ENCODE results near the gene PLXNB2. TPM values are rescaled to one million over a fixed set of nuclear protein-coding genes. Genes with fewer than 3 reads are reported as not detected.

Gene PLXNB2
- total RNA-seq, 1 donor from 2014 or later: 148 TPM

DNA sequence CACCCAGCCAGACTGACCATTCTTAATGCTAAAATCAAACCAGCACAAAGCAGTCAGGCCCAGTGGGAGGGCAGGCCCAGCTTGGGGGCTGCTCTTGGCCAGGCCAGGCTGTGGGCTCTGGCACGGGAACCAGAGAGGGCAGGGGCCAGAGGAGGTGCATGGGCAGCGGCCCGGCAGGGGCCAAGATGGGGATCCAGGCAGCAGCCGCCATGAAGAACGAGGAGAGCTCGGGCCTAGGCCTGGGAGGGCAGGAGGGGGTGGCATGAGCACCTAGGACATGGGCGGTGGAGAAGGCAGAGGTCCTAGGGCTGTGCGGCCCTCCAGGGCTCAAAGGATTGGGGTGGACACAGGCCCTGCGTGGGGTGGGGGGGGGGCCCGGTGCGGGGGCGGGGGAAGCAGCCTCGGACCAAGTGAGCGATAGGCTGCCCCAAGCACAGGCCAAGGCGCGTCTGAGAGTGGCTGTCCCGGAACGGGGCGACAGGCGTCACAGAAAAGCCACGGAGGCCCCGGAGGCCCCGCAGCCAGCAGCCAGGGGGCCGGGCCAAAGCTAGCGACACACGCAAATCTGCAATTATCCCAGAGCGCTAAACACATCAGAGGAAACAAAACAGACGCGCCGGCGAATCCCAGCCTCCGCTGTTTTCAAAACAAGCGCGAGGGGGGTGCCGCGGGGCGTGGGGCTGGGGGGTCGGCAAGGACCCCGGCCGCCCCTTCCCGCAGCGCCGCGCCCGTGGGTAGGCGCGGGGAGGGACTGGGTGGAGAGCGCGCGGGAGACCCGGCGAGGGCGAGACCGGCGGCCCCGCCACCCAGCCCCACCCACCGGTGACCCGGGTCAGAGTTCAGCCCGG, 8.3 kb downstream of the PLXNB2 start:
- ATAC-seq: no peak

DNA sequence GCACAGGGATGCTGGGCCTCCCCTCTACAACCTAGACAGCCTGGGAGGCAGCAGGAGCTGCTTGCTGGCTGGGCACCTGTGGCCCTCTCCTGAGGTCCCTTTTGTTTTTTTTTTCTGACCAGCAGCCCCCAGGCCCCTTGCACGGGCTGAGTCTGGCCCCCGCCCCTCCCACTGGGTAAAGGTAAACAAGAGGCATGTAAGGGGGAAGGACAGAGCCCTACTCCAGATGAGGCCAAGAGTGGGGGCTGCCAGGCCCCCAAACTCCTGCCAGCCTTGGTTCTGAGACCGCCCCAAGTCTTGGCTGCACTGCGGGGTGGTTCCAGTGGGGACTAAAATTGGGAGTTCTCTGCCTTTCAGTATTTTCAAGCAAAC, 9.2 kb downstream of the PLXNB2 start:
- no peak for ATAC-seq

DNA sequence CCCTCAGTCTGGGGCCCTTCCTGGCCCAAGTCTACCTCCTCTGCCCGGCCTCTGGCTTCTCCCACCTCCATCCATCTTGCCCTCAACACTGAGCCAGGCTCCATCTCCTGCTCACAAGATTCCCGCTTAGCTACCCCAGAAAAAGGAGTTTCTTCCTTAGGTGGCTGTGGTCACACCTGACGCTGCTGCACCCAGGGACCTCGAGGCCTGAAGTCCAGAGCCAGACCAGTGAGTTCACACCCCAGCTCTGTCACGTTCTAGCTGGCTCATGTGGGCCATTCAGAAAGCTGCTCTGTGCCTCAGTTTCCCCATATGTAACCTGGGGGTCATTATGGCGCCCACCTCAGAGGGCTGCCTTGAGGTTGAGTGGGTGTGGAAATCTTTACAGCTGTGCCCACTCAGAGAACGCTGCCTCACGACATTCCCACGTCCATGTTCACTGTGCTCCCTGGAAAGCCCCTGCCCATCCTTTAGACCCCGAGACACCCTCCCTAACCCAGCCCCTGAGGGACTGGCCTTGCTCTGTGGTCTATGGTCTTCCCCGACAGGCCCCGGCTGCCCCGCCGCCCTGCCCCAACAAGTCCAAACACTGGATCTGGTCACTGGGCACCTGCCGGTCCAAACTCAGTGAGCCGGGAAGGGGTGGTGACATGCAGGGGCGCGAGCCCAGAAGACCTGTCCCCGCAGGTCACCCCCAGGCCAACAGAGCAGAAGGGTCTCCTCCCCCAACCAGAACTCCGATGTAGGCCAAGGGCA, 9.8 kb downstream of the PLXNB2 start:
- no peak for ATAC-seq

DNA sequence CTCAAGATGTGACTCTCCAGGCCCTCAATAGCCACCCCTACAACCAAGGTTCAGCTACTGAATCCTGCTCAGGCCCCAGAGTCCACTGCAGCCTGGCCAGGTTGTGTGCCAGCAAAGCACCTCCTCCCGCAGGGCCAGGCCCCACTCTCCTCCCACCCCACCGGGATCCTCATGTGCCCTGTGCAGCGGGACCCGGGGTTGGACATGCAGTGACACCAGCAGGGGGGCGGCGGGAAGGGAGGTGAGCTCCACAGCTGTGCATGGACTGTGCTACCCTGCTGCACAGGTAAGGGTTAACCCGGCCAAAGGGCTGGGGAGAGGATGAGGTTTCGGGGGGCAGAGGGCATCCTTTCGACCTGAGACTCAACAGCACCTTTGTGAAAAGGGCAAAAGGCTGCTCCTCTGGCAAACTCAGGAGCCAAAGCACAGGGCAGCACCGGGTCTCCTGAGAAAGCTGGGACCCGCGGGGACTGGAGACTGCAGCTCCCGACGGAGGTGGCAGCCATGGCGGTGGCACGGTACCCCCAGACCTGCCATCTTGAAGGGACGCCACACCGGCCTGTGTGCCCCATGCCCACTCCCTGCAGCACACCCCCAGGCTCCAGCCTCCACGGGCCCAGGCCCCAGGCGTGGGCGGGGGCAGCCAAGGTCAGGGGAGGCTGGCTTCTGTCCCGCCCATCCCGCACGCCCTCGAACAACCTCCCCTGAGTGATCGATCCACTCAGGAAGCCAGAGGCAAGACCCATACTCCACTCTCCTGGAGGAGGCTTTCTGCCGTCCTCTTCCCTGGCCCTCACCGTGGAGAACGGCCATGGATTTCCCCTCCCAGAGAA, 10.6 kb downstream of the PLXNB2 start:
- no peak for ATAC-seq

DNA sequence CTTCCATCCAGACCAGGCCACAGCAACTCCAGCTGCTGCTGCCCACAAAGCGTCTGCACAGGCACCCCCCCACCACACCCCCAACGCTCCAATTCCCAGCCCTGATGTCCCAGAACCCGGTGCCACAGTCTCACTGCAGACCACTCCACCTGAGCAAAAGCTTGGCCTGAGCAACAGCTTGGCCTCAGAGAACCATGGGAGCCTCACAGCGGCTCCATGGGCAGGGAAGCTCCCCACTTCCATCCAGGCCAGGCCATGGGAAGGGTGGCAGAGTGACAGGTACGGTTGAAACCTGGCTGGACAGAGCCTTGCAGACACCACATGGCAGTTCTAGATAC, 13.2 kb downstream of the PLXNB2 start:
- ATAC-seq: no peak

DNA sequence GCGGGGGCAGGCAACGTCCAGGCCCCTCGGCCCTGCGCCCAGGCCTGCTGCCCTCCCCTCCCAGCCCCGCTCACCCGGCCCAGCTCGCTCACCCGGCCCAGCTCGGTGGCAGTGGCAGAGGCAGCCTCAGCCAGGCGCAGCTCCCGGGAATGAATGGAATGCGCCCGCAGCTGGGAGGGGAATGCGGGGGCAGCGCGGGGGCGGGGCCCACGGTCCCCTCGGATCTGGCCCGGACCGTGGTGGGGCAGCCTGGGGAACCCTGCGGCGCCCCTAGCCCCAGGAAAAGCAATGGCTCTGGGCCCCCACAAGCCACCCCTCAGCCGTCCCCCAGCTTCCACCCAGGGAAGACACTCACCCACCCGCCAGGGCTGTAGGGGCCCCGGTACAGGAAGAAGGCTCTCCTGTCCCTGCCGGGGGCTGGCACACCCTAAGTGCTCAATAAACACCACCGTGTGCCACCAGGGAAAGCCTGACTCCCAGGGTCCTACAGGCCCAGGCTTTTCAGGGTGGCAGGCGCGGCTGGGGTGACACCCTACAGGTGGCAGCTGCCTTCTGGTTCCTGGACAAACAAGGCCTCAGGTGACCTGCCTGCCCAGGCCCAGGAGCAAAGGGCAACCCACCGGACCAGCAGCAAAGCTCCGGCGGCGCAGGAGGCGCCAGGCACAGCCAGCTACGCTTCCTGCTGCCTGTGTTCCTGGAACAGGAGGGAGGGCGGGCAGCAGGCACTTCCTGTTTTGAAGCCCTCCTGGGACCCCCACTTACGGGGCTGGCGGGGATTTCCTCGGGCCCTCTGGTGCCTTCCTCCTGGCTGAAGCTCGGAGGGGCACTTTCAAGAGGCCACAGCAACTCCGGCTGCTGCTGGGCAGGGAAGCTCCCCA, 13.8 kb downstream of the PLXNB2 start:
- ATAC-seq: peak; percentile 65

DNA sequence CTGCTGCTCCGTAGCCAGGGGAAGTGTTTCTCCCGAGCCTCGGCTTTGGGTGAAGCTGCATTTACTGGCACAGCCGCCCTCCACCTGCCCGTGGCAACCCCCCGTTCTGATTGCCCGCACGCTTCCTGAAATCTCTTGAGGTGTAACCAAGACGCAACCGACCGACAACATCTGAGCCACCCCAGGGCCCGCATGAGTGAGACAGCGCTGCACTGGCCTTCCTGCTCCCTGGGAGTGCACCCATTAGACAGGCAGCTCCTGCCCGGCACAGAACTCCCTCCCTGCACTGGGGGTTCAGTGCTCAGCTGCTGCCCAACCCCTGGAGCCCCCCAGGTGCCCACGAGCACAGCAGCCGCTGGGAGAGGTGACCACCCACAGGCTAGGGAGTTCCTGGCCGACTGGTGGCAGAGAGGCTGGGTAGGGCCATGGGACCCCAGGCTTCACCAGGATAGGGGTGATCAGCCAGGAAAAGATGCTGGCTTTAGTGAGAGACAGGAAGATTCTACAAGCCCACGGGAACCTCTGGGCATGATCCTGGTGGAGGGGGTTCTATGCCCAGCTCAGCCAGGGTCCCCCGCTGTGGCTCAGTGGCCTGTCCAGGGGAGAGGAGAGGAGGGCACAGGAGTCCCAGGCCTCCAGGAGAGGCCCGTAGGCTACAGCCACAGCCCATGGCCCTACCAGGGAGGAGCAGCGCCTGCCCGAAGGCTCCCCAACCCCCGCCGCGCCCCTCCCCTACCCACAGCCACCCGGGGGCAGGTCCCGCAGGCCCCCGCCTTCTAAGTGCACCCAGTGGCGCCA, 14.6 kb downstream of the PLXNB2 start:
- no peak for ATAC-seq

DNA sequence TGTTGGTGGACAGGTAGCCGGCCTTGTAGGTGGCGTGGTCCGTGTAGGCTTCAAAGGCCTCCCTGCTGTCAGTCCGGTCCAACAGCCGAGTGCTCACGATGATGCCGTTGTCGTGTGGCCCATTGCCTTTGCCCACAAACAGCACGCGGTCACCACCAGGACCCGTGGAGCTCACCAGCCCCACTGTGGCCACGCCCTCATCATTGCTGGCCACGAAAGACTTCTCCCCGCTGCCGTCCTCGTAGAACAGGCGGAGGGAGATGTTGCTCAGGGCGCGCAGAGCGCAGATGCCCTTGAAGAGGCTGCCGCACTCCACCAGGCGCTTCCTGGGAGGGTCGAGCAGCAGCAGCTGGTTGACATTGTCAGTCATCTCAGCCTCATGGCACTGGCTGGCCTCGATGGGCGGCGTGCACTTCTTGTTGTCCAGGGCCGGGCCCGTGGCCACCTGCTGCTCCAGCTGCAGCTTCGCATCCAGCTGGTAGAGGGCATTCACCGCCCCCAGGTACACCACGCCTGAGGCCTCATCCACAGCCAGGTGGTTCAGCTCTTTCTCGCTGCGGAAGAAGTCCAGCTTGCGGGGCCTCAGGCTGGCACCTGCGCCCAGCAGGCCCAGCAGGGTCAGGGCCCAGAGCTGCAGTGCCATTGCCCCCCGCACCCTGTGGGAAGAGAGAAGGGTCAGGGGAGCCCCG, 17.4 kb downstream of the PLXNB2 start:
- no peak for ATAC-seq

DNA sequence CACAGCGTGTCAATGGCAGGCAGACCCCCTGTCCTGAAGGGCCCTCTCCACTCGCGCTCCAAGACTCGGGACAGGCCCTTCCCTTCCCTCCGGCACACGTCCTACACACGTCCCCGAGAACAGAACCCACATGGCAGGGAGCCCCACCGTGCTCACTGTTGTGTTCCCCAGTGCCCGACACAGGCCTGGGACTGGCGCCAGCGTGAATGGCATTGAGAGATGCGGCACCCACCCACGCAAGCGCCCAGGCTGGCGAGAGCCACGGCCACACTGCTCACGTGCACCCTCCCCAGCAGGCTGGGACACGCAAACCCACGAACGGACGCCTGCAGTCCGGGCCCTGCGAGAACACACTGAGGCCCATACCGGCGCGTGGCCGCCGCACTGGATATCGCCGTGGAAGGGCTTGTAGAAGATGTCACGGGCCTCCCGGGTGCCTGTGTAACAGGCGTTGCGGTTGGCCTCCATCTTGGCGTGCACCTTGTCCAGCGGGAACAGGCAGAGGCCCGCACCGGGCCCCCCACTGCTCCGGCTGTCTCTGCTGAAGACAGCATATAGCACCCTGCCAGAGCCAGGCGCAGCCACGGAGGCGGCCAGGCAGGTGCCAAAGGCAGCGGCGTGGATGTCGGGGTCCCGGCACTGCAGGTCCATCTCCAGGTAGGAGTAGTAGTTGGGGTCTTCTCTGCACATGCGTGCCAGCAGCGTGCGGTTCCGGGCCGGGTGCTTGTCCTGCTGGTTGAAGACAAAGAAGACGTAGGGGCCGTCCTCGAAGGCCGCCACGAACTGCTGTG, 18.1 kb downstream of the PLXNB2 start:
- ATAC-seq: no peak

DNA sequence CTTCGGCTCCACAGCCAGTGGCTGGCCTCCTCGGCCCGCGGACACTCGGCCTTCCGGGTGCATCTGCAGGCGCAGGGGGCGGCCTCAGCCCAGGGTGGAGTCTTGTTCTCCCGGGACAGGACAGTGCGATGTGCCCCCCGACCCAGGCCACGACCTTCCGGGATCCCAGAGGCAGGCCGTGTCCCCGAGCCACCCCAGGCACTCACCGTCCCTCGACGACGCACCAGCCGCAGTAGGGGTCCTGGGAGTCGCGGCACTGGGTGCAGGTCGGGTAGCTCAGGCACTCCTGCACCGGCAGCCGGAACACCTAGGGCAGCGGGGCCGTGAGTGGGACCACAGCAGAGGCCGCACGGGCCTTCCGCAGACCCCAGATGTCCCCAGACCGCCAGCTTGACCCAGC, 19.7 kb downstream of the PLXNB2 start:
- ATAC-seq: no peak

DNA sequence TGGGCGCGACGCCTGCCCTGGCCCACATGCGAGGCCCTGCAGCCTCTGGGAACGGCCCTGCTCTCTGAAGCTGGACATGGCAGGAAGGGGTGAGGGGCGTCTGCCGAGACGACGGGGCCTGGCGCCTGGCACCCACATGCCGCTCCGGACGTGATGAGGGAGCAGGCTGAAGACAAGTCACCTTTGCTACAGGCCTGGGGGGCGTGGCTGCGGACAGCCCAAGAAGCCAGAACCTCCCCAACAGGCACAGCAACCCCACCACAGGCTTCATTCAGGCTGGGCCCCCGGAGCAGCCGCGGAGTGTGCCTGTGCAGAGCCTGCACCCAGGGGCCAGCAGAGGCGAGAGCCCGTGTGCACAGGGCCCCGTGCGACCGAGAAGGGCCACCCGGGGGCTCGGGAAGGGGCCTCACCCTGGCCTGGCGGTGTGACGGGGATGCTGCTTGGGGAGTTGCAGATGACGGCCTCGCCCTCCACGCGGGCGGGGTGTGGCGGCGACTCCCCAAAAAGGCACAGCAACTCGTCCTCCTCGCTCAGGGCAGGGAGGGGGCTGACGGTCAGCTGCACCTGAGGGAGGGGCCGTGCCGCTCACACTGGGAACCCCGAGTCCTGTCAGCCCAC, 20.6 kb downstream of the PLXNB2 start:
- ATAC-seq: no peak

DNA sequence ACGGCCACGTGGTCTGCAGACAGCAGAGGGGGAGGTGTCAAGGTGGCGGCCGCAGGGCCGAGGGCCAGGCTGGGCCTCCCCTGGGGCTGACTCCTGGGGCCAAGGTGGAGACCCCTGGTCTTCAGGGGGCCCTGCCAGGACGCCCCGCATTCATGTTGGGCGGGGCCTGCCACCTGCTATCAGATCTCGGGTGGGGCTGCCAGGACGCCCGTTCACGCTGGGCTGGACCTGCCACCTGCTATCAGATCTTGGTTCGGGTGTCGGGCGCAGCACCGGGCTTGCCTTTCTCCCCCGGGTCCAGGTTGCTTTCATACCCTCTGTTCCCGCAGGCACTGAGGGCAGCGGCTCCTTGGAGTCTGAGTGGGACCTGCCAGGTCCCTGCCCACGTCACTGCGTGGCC, 21.2 kb downstream of the PLXNB2 start:
- no peak for ATAC-seq

DNA sequence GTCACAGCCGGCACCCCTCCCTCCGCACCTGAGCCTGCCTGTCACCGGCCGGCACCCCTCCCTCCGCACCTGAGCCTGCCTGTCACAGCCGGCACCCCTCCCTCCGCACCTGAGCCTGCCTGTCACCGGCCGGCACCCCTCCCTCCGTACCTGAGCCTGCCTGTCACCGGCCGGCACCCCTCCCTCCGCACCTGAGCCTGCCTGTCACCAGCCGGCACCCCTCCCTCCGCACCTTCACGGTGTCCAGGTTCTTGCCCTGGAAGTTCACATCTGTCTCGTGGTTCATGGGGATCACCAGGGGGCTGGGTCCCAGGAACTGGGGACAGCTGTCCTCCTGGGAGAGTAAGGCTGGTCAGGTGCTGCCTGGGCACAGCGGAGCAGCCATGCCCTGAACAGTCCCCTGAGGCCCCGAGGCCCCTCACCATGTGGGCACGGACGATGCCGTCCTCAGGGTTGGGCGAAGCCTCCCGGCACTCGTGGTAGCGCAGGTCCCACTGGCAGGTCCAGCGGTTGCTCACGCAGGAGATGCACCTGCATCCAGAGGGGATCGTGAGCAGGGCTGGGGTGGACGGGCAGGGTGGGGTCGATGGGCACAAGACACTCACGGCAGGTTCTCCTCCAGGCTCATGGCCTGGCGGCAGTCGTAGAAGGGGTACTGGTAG, 21.7 kb downstream of the PLXNB2 start:
- no peak for ATAC-seq

DNA sequence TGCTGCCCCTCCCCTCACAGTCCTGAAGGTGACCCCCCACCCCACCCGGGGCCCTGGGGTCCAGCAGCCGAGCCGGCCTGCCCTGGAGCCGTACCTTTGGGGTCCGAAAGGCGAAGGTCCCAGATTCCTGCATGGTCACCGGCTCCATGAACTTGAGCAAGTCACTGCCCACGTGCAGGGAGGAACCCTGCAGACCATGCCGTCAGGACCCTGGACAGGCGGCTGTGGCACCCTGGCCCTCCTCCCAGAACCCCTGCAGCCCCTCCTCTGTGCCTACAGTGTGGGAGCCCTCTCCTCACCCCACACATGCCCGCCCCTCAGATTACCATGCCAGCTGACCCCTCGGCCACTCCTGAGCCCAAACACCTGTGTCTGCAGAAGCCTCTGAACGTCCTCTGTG, 23.0 kb downstream of the PLXNB2 start:
- ATAC-seq: no peak

DNA sequence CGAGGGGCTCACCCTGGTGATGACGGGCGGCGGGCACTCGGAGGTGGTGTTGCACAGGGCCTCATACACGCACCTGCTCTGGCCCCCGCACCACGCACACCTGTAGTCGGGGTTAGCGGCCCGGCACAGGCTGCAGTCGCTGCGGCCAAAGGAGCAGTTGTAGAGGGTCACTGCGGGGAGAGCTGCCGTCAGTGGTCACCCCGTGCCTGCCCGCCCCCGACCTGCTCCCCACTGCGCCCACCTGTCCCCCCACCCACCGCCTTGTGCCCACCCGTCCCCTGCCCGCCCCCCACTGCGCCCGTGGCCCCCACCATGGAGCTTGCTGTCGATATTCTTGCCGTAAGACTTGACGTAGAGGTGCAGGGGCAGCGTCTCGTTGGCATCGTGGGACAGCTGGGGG, 23.6 kb downstream of the PLXNB2 start:
- ATAC-seq: no peak

DNA sequence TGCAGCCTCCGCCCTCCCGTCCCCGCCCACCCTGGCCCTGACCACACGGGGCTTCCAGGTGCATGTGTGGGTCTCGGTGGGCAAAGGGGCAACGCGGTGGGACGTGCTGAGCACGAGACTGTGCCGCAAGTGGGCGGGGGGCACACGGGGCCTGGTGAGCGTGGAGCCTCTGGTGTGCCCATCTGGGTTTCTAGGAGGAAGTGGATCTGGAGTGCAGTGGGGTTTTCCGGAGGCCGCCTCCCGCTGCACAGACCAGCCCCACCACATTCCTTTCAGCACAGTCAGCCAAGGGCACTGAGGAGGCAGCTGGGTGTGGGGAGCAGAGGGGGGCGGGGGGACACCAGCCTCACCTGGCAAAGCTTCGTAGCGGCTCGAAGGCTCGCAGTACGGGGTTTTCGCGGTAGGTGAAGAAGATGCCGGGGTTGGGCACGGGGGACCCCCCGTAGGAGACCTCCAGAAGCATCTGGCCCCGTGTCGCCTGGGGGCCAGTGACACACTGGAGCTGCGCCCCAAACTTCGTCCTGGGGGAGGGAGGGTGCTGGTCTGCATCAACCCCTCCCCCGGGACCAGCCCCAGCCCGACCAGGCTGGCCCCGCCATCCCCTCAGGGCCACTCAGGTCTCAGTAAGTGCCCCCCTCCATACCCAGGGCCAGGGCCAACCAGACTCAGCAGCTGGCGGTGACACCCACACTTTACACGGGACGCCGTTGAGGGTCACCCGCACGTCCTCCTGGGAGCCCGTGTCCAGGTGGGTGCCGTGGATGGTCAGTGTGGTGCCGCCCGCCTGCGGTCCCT, 24.9 kb downstream of the PLXNB2 start:
- peak; percentile 91 for ATAC-seq

DNA sequence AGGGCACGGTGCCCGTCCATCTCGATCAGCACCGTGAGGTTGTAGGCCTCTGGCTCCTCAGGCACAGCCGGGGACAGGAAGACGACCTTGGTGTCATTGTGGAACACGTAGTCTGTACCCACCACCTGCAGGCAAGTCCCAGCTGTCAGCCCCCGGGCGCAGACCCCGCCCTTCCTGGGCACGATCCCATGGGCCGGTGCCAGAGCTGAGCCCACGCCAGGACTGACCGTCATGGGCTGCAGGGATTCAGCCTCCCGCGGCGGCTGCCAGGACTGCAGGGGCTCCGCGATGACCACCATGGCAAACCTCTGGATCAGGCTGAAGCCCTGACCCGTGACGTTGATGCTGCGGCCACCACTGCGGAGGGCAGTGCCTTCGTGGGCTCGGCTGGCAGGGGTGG, 25.5 kb downstream of the PLXNB2 start:
- peak; percentile 11 for ATAC-seq

DNA sequence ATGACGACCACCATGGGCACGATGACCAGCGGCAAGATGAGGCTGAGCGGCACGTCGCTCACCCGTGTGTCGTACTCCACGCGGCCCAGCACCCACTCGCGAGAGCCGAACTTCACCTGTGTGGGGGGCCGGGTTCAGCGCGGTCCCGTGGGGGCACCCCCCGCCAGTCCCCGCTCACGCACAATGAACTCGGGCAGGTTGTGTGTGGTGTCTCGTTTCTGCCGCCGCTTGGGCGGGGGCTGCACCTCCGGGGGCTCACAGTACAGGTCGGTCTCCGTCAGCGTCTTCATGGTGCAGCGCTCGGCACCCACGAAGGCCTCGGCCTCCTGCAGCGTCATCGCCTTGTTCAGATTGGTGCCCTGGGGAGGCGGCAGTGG, 26.1 kb downstream of the PLXNB2 start:
- no peak for ATAC-seq

All from esophagus mucosa (tissue), 1 donor.